ENCODE results near the gene UBASH3B.

The UBASH3B gene

DNA sequence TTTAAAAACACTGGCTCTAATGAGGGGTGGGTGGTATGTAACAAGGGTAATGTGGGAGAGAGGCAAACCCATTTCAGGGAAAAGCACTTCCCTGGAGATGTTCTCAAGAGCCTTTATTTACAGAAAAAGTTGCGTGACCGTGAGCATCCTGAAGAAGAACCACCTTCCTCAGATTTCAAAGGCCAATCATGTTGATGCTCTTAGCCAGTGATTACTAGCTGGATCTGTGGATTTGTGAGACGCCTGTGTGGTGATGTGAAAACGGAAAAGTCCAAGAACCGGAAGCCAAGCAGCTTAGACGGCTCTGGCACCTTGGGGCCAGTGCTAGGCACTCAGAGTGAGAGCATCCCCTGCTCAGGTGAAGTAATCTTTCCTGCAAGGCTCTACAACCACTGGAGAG lies 12.6 kb upstream of the UBASH3B start:
- no peak for DNase-seq (ENCODE audit: low read depth, low spot score)
- no peak overlapping the region for H3K4me3 ChIP-seq (ENCODE audit: low read length)

GRCh38 chr11:122645847-122646246 lies 9.7 kb upstream of the UBASH3B start:
- H3K4me3 ChIP-seq (ENCODE audit: low read length): no peak overlapping the region
- no peak for DNase-seq (ENCODE audit: low read depth, low spot score)

DNA sequence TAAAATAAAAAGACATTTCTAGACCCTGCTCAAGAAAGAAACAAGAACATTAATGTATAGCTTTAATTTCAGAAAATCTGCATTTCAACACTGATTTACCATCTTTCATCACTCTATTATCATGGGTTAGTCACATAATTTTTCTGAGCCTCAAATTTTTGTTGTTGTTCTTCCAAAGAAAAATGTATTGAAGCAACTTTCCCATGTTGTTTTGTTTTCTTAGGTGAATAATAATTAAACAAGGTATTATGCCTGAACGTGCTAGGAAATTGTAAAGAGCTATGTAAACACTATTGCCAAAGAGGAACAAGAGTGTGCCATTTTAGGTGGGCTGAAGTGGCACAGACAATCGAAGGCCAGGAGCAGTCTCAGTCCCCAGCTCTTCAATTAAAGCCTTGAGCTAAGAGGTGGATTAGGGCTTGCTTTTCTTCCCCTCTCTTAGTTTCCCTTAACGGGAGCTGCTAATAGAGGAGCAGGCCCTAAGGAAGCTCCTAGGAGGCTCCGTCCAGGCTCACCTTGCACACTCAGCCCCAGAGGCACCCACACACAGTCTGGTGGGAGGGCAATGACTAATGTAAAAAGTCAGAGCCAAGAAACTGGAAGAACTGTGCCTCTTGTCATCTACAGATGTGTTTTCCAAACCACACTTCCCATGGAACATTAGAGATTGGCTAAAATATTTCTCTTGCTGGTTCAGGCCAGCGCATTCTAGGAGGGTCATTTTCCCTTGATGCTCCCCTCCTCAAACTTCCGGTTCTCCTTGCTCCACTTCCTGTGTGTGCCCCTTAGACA lies 8.8 kb upstream of the UBASH3B start:
- no peak overlapping the region for H3K4me3 ChIP-seq (ENCODE audit: low read length)
- no peak for DNase-seq (ENCODE audit: low read depth, low spot score)

DNA sequence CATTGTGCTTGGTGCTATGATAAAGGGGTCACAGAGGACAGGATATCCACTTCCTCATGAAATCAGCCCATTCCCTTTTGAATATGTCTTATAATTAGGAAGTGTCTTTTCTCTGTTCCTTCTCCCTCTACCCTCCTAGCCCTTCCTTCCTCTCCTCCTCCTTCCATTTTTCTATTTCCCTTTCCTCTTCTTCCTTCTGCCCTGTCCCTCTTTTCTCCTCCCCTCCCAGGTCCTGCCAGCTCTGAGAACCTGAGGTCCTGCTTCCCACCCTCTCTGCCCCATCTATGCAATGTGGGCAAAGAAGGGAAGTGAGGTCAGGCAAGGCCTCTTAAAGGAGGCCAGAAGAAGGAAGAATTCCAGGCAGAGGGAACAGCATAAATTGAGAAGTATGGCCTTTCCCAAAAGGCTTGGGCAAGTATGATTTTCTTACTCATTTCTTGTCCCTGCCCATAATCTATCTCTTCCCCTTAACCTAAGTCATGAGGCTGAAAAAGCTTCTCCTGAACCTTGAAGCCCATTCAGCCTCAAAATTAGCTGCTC lies 7.7 kb upstream of the UBASH3B start:
- no peak for DNase-seq (ENCODE audit: low read depth, low spot score)
- H3K4me3 ChIP-seq (ENCODE audit: low read length): no peak overlapping the region

GRCh38 chr11:122649116-122649515 lies 6.4 kb upstream of the UBASH3B start:
- no peak for DNase-seq (ENCODE audit: low read depth, low spot score)
- H3K4me3 ChIP-seq (ENCODE audit: low read length): no peak overlapping the region

DNA sequence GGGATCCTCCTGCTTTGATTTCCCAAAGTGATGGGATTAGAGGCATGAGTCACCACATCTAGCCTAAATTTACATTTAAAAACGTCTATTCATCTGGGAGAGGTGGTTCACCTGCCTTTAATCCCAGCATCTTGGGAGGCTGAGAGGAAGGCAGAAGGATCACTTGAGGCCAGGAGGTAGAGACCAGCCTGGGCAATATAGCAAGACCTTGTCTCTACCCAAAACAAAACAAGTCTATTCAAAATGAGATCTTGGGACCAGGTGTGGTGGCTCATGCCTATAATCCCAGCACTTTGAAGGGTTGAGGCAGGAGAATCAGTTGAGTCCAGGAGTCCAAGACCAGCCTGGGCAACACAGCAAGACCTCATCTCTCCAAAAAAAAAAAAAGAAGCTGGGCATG lies 4.9 kb upstream of the UBASH3B start:
- no peak for DNase-seq (ENCODE audit: low read depth, low spot score)
- H3K4me3 ChIP-seq (ENCODE audit: low read length): no peak overlapping the region

- no peak for DNase-seq (ENCODE audit: low read depth, low spot score)
- no peak overlapping the region for H3K4me3 ChIP-seq (ENCODE audit: low read length)
Observed at GRCh38 chr11:122652495-122652894, 3.0 kb upstream of the UBASH3B start.

DNA sequence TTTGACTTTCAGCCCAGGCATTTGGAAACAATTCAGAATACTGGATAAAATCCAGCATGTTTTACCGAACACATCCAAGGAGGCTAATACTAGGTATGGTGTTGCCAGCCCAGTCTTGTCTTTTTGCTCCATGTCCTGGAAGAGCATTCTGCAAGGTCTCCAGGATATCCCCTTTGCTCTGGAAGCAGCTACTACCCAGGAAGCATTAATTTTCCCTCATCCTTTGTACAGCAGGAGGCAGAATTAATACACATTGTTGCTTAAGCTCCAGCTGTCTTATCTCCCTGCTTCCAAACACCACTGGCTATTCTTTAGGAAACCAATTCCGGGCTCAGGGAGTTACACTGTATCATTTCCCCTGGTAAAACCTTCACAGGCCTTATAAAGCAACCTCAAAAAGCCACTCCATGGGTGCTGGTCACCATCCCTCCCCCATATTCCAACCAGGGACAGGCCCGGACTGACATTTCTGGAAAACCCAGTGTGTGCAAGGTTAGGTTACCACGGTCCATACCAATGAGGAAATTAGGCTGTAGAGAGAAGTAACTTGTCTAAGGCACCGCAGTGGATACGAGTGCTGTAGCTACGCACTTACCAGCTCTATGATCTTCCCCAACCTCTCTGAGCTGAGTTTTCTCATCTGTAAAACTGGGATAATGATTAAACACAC lies 1.5 kb upstream of the UBASH3B start:
- H3K4me3 ChIP-seq (ENCODE audit: low read length): no peak overlapping the region
- no peak for DNase-seq (ENCODE audit: low read depth, low spot score)

DNA sequence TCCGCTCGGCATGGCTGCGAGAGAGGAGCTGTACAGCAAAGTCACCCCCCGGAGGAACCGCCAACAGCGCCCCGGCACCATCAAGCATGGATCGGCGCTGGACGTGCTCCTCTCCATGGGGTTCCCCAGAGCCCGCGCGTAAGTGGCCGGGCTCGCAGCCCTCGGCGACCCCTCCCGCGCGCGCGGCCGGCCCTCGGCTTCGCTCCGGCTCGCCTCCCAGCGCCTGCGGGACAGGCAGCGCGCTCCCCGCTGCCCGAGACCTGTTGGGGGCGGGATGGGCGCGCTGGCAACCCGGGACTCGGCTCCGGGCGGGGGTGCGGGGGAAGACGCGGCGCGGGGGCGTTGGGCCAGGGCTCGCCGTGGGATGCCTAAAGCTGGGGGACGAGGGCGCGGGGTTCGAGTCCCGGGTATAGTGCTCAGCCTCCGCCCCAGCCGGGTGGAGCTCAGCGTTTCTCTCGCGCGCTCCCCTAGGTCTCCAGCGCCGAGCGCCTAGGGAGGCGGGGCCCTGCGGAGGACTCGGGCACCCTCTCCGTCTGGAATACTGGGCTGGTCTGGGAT lies 630 bp downstream of the UBASH3B start:
- peak overlapping the region; percentile 76 for H3K4me3 ChIP-seq (ENCODE audit: low read length)
- DNase-seq (ENCODE audit: low read depth, low spot score): no peak

DNA sequence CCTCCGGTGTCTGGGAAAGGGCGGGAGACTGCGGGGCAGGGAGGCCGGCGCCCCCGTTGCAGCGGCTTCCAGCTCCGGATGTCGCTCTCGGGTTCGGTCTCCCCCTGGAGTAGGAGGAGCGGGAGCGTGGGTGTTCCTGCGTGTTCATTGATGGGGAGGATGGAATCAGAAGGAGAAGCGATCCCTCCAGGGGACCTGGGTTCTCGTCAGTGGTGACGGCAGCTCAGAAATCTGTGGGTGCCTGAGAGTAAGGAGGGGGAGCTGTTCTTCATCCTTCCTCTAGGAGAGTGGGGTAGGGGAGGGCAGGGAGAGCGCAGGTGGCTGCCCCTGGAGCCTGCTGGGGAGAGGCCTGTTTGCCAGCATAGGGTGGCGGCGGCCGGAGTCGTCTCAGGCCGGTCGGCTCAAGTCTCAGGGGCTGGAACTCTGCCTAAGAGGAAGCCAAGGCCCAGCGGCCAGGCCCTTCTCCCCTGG lies 1.1 kb downstream of the UBASH3B start:
- peak overlapping the region; percentile 76 for H3K4me3 ChIP-seq (ENCODE audit: low read length)
- DNase-seq (ENCODE audit: low read depth, low spot score): no peak

GRCh38 chr11:122659676-122660554 lies 4.4 kb downstream of the UBASH3B start:
- no peak overlapping the region for H3K4me3 ChIP-seq (ENCODE audit: low read length)
- no peak for DNase-seq (ENCODE audit: low read depth, low spot score)

- no peak for DNase-seq (ENCODE audit: low read depth, low spot score)
Observed at GRCh38 chr11:122661182-122661945, 5.8 kb downstream of the UBASH3B start.

GRCh38 chr11:122663056-122663740 lies 7.7 kb downstream of the UBASH3B start:
- no peak overlapping the region for H3K4me3 ChIP-seq (ENCODE audit: low read length)
- DNase-seq (ENCODE audit: low read depth, low spot score): no peak

More at GRCh38 chr11:122661182-122661945, 5.8 kb downstream of the UBASH3B start:
- no peak overlapping the region for H3K4me3 ChIP-seq (ENCODE audit: low read length)

- peak; percentile 66 for DNase-seq (ENCODE audit: low read depth, low spot score)
- H3K4me3 ChIP-seq (ENCODE audit: low read length): no peak overlapping the region
Observed at GRCh38 chr11:122663764-122664163, 8.2 kb downstream of the UBASH3B start.

GRCh38 chr11:122664188-122664587 lies 8.7 kb downstream of the UBASH3B start:
- no peak overlapping the region for H3K4me3 ChIP-seq (ENCODE audit: low read length)
- no peak for DNase-seq (ENCODE audit: low read depth, low spot score)

- H3K4me3 ChIP-seq (ENCODE audit: low read length): no peak overlapping the region
- DNase-seq (ENCODE audit: low read depth, low spot score): no peak
Observed at GRCh38 chr11:122665861-122666260, 10.3 kb downstream of the UBASH3B start.

GRCh38 chr11:122666743-122667142 lies 11.2 kb downstream of the UBASH3B start:
- no peak overlapping the region for H3K4me3 ChIP-seq (ENCODE audit: low read length)
- DNase-seq (ENCODE audit: low read depth, low spot score): no peak

DNA sequence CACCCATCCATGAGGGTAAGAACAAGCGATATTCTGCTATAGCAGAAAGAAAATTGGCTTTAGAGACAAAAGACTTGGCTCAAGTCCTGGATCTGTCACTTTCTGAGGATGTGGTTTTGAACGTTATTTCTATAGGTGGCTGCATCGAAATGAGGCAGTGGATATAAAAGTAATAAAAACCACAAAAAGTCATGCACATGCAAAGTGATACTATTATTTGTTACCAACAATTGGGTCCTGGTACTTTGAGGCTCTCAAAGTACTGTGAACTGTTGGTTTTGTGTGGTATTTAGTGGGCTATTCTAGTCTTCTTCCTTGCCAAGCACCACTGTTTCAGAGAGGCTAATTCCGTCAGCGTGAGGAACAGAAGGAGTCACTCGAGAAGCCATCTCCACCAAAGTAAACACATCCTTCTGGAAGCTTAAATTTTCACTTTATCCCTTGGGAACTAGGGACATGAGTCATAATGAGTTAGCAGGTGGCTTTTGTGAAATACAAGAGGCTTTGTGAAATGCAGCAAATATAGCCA lies 13.1 kb downstream of the UBASH3B start:
- DNase-seq (ENCODE audit: low read depth, low spot score): peak; percentile 91
- H3K4me3 ChIP-seq (ENCODE audit: low read length): no peak overlapping the region
